A673 (cell line): ENCODE data around the gene GNG4.

Experiments used
- EZH2 ChIP-seq: fragments of 200-600 bp; sonication (generic); IDR thresholded peaks from 2 replicates; pipeline ENCODE4 v1.6.1; 2017; ENCODE audit warnings: borderline replicate concordance, low read depth, mild to moderate bottlenecking, mixed read lengths, antibody characterized with exemption, low read length; ENCODE audit not compliant: poor library complexity, severe bottlenecking
- TF ChIP-seq, protein P1 (sequence below): fragments of 300-800, 200-600 bp; sonication (generic); conservative IDR thresholded peaks from 2 replicates; pipeline ENCODE4 v1.5.1; 2017; ENCODE audit warnings: low read depth, mild to moderate bottlenecking, antibody characterized with exemption, low read length, moderate library complexity, mixed read lengths

DNA sequence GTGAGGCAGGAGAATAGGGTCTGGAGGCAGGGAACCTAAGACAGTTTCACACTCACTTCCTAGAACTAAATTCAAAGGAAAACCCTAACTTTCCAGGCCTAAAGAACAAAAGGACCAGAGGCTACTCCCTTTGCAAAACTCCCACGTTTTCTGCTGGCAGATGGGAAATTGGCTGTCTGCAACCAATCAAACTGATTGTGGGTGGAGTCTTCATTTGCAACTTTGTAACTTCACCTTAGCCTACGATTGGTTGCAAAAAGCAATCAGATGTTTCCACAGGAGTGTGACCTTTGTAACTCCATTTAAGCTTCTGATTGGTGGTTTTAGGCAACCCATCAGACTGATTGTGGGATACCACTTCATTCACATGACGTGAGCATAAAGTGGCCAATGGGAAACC, 19.7 kb upstream of the GNG4 start:
- TF ChIP-seq, protein P1, sequence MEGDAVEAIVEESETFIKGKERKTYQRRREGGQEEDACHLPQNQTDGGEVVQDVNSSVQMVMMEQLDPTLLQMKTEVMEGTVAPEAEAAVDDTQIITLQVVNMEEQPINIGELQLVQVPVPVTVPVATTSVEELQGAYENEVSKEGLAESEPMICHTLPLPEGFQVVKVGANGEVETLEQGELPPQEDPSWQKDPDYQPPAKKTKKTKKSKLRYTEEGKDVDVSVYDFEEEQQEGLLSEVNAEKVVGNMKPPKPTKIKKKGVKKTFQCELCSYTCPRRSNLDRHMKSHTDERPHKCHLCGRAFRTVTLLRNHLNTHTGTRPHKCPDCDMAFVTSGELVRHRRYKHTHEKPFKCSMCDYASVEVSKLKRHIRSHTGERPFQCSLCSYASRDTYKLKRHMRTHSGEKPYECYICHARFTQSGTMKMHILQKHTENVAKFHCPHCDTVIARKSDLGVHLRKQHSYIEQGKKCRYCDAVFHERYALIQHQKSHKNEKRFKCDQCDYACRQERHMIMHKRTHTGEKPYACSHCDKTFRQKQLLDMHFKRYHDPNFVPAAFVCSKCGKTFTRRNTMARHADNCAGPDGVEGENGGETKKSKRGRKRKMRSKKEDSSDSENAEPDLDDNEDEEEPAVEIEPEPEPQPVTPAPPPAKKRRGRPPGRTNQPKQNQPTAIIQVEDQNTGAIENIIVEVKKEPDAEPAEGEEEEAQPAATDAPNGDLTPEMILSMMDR, result no peak
- TF ChIP-seq EZH2, result no peak
